ENCODE measurements around the gene CTR9.

DNA sequence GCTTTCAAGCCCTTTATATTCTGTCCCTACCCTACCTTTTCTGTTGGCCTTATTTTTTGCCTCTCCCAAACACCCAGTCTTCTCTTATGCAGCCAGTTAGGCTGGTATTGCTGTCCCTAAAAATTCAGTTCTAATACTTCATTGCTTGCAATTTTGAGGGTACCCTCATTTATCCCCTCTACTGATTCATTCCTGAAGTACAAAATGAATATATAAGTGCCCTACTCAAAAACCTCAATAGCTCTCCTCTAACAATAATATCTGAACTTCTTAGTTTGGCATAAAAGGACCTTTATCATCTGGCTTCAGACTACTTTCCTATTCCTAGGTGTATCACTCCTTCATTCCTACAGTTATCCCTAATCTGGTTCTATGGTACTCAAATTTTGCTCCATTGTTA is 62.9 kb downstream of the CTR9 start:
- TF ChIP-seq, protein P1, sequence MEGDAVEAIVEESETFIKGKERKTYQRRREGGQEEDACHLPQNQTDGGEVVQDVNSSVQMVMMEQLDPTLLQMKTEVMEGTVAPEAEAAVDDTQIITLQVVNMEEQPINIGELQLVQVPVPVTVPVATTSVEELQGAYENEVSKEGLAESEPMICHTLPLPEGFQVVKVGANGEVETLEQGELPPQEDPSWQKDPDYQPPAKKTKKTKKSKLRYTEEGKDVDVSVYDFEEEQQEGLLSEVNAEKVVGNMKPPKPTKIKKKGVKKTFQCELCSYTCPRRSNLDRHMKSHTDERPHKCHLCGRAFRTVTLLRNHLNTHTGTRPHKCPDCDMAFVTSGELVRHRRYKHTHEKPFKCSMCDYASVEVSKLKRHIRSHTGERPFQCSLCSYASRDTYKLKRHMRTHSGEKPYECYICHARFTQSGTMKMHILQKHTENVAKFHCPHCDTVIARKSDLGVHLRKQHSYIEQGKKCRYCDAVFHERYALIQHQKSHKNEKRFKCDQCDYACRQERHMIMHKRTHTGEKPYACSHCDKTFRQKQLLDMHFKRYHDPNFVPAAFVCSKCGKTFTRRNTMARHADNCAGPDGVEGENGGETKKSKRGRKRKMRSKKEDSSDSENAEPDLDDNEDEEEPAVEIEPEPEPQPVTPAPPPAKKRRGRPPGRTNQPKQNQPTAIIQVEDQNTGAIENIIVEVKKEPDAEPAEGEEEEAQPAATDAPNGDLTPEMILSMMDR (IDR thresholded peaks at IDR 0.05), result no peak
- TF ChIP-seq, protein P2, sequence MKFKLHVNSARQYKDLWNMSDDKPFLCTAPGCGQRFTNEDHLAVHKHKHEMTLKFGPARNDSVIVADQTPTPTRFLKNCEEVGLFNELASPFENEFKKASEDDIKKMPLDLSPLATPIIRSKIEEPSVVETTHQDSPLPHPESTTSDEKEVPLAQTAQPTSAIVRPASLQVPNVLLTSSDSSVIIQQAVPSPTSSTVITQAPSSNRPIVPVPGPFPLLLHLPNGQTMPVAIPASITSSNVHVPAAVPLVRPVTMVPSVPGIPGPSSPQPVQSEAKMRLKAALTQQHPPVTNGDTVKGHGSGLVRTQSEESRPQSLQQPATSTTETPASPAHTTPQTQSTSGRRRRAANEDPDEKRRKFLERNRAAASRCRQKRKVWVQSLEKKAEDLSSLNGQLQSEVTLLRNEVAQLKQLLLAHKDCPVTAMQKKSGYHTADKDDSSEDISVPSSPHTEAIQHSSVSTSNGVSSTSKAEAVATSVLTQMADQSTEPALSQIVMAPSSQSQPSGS (CRISPR knock-in tag; IDR thresholded peaks at IDR 0.05; ENCODE audit: borderline replicate concordance, low read depth), result no peak
- TF ChIP-seq, protein P3, sequence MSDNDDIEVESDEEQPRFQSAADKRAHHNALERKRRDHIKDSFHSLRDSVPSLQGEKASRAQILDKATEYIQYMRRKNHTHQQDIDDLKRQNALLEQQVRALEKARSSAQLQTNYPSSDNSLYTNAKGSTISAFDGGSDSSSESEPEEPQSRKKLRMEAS (CRISPR knock-in tag; IDR thresholded peaks at IDR 0.05), result no peak
- no peak for TF ChIP-seq CREB1 (CRISPR knock-in tag; IDR thresholded peaks at IDR 0.05)
- TF ChIP-seq FOXK1 (CRISPR knock-in tag; IDR thresholded peaks at IDR 0.05), result no peak
- no peak for TF ChIP-seq CREM (CRISPR knock-in tag; IDR thresholded peaks at IDR 0.05)
- TF ChIP-seq NR1H2 (CRISPR knock-in tag; IDR thresholded peaks at IDR 0.05), result no peak
- TF ChIP-seq, protein P4, sequence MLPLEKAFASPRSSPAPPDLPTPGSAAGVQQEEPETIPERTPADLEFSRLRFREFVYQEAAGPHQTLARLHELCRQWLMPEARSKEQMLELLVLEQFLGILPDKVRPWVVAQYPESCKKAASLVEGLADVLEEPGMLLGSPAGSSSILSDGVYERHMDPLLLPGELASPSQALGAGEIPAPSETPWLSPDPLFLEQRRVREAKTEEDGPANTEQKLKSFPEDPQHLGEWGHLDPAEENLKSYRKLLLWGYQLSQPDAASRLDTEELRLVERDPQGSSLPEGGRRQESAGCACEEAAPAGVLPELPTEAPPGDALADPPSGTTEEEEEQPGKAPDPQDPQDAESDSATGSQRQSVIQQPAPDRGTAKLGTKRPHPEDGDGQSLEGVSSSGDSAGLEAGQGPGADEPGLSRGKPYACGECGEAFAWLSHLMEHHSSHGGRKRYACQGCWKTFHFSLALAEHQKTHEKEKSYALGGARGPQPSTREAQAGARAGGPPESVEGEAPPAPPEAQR (CRISPR knock-in tag; IDR thresholded peaks at IDR 0.05), result no peak
- TF ChIP-seq ZNF121 (CRISPR knock-in tag; IDR thresholded peaks at IDR 0.05), result no peak
